GM23338 (cell line): Measurements from ENCODE around the gene DYRK1A. TPM values are rescaled to one million over a fixed set of nuclear protein-coding genes. Genes with fewer than 3 reads are reported as not detected.

Source experiments
- ATAC-seq: fragments of 200-7000 bp; cut with Tn5 transposase; 3 replicates; pipeline ENCODE4 v1.9.1; 2020
- DNase-seq: peaks from one replicate; pipeline ENCODE4 v3.0.0-alpha.2; 2015; ENCODE audit warnings: low spot score
- H2AFZ ChIP-seq: fragments of 200-600 bp; sonication (generic); 2 replicates; pipeline ENCODE4 v1.8.0; 2016; ENCODE audit warnings: antibody characterized with exemption, mild to moderate bottlenecking, moderate library complexity
- H3F3A ChIP-seq: fragments of 200-600 bp; sonication (generic); replicated peaks from 2 replicates; pipeline ENCODE4 v1.8.0; 2017; ENCODE audit warnings: antibody characterized with exemption, mixed run types, low read depth
- H3K27ac ChIP-seq: fragments of 200-600 bp; sonication (generic); 2 replicates; pipeline ENCODE4 v1.6.1; 2016; ENCODE audit warnings: low read depth
- H3K27me3 ChIP-seq: fragments of 200-600 bp; sonication (generic); 2 replicates; pipeline ENCODE4 v1.8.0; 2016; ENCODE audit warnings: mild to moderate bottlenecking, mixed run types, moderate library complexity; ENCODE audit not compliant: insufficient read depth
- H3K36me3 ChIP-seq: fragments of 200-600 bp; sonication (generic); 2 replicates; pipeline ENCODE4 v1.8.0; 2016; ENCODE audit warnings: mild to moderate bottlenecking; ENCODE audit not compliant: insufficient read depth
- H3K4me1 ChIP-seq: fragments of 200-600 bp; sonication (generic); 2 replicates; pipeline ENCODE4 v1.8.0; 2016; ENCODE audit warnings: mild to moderate bottlenecking, moderate library complexity; ENCODE audit not compliant: insufficient read depth
- H3K4me2 ChIP-seq: fragments of 200-600 bp; sonication (generic); 2 replicates; pipeline ENCODE4 v1.7.1; 2017; ENCODE audit warnings: mixed run types
- H3K4me3 ChIP-seq: fragments of 200-600 bp; sonication (generic); 2 replicates; pipeline ENCODE4 v1.6.1; 2016; ENCODE audit warnings: mixed run types
- H3K79me2 ChIP-seq: fragments of 200-600 bp; sonication (generic); replicated peaks from 2 replicates; pipeline ENCODE4 v1.8.0; 2017; ENCODE audit warnings: mild to moderate bottlenecking; ENCODE audit not compliant: insufficient read depth
- H3K9me2 ChIP-seq: fragments of 200-600 bp; sonication (generic); 2 replicates; pipeline ENCODE4 v1.8.0; 2017; ENCODE audit not compliant: insufficient read depth
- H4K20me1 ChIP-seq: fragments of 200-600 bp; sonication (generic); replicated peaks from 2 replicates; pipeline ENCODE4 v1.8.0; 2017; ENCODE audit warnings: mild to moderate bottlenecking; ENCODE audit not compliant: insufficient read depth
- H3K27ac Mint-ChIP-seq: 2 replicates; pipeline ENCODE4 v1.8.0; 2020; ENCODE audit warnings: inconsistent platforms, mild to moderate bottlenecking, moderate library complexity, mixed read lengths
- H3K27me3 Mint-ChIP-seq: 3 replicates; pipeline ENCODE4 v1.8.0; 2022; ENCODE audit warnings: low read depth, mild to moderate bottlenecking, moderate library complexity, mixed read lengths, inconsistent platforms; ENCODE audit not compliant: insufficient read depth, poor library complexity
- H3K36me3 Mint-ChIP-seq: 3 replicates; pipeline ENCODE4 v1.8.0; 2021; ENCODE audit warnings: low read depth, mild to moderate bottlenecking, inconsistent platforms, moderate library complexity, mixed read lengths
- H3K4me1 Mint-ChIP-seq: 3 replicates; pipeline ENCODE4 v1.8.0; 2020; ENCODE audit warnings: mild to moderate bottlenecking, inconsistent platforms, mixed read lengths
- H3K4me3 Mint-ChIP-seq: 3 replicates; pipeline ENCODE4 v1.8.0; 2021; ENCODE audit warnings: moderate library complexity, mild to moderate bottlenecking, inconsistent platforms, mixed read lengths
- H3K9me3 Mint-ChIP-seq: 3 replicates; pipeline ENCODE4 v1.8.0; 2020; ENCODE audit warnings: moderate library complexity, mild to moderate bottlenecking, inconsistent platforms, mixed read lengths
- EZH2 ChIP-seq: fragments of 200-600 bp; sonication (generic); IDR thresholded peaks from one replicate; pipeline ENCODE4 v1.8.0; 2017; ENCODE audit warnings: antibody characterized with exemption, mild to moderate bottlenecking, low read depth; ENCODE audit not compliant: unreplicated experiment
- EZH2phosphoT487 ChIP-seq: fragments of 200-600 bp; sonication (generic); IDR thresholded peaks from one replicate; pipeline ENCODE4 v1.8.1; 2018; ENCODE audit warnings: antibody characterized with exemption; ENCODE audit not compliant: unreplicated experiment
- JUNB ChIP-seq: IDR thresholded peaks from one replicate; pipeline ENCODE4 v1.6.1; 2016; ENCODE audit warnings: antibody characterized with exemption; ENCODE audit not compliant: unreplicated experiment
- NANOG ChIP-seq: IDR thresholded peaks from 2 replicates; pipeline ENCODE4 v1.6.1; 2016; ENCODE audit warnings: antibody characterized with exemption, borderline replicate concordance
- POLR2AphosphoS5 ChIP-seq: IDR thresholded peaks from 2 replicates; pipeline ENCODE4 v1.6.1; 2016; ENCODE audit warnings: antibody characterized with exemption, low read depth
- STAT1 ChIP-seq: IDR thresholded peaks from one replicate; pipeline ENCODE4 v1.6.1; 2016; ENCODE audit warnings: antibody characterized with exemption; ENCODE audit not compliant: unreplicated experiment
- ZNF114 ChIP-seq: fragments of 250-450 bp; sonication (Bioruptor Pico); IDR thresholded peaks from 2 replicates; pipeline ENCODE4 v1.5.0; 2020; ENCODE audit warnings: mild to moderate bottlenecking, moderate library complexity
- ZNF331 ChIP-seq: fragments of 250-450 bp; sonication (Bioruptor Pico); IDR thresholded peaks from 2 replicates; pipeline ENCODE4 v1.5.0; 2020; ENCODE audit warnings: low read depth, mild to moderate bottlenecking, moderate library complexity
- ZNF462 ChIP-seq: fragments of 250-450 bp; sonication (Bioruptor Pico); IDR thresholded peaks from 2 replicates; pipeline ENCODE4 v1.5.0; 2020; ENCODE audit warnings: mild to moderate bottlenecking, moderate library complexity
- polyA plus RNA-seq: library from polyadenylated mRNA; unstranded; fragments of >200 nt; fragmentation: Nextera tagmentation; extraction: Ambion mirVana; gene quantifications from 2 replicates; pipeline ENCODE4 v1.2.1, GENCODE V29; 2016
- total RNA-seq: library from RNA; depleted of rRNA; stranded (reverse); fragments of >200 nt; shearing (Covaris generic); gene quantifications from 2 replicates; pipeline ENCODE4 v1.2.3, GENCODE V29; 2014

DYRK1A gene
- total and polyA plus RNA-seq, 2 experiments from 2014 or later = 10.3 to 84.7 TPM

GRCh38 chr21:37550618-37551330, 184.2 kb downstream of the DYRK1A start (continued):
- TF ChIP-seq ZNF462 (CRISPR knock-in tag) (no peak), EZH2 (no peak), ZNF114 (no peak), ZNF331 (CRISPR knock-in tag) (no peak), JUNB (no peak), EZH2phosphoT487 (no peak), POLR2AphosphoS5 (no peak), STAT1 (no peak), NANOG (no peak)

- no peaks in the 10 kb centered on the region for H3K36me3 ChIP-seq
- H3K79me2 ChIP-seq = no peaks in the 10 kb centered on the region
- no peak overlapping the region for H3K4me3 ChIP-seq
- peaks cover 3% of the 10 kb centered on the region; the same call in 1 of the 3 replicates for H3K9me3 Mint-ChIP-seq
- H3K27ac ChIP-seq = no peak overlapping the region
- H3K27me3 Mint-ChIP-seq = peaks cover 8% of the 10 kb centered on the region
- DNase-seq (no peak), ATAC-seq (peak; percentile 38; the same call in 1 of the 3 replicates)
- H3K4me1 Mint-ChIP-seq = peaks cover 15% of the 10 kb centered on the region
- no peak overlapping the region for H3K4me2 ChIP-seq
- H3K4me1 ChIP-seq = no peaks in the 10 kb centered on the region
- no peak overlapping the region for H3K4me3 Mint-ChIP-seq
- H2AFZ ChIP-seq = peak overlapping the region; percentile 84
- H3K36me3 Mint-ChIP-seq = no peaks in the 10 kb centered on the region; the same call in 2 of the 3 replicates
- H3K27me3 ChIP-seq = no peaks in the 10 kb centered on the region
- H3K9me2 ChIP-seq = 0 out of 2 replicates have a peak, but pooled peaks cover 3% of the 10 kb centered on the region
- no peaks in the 10 kb centered on the region for H3F3A ChIP-seq
- no peaks in the 10 kb centered on the region for H4K20me1 ChIP-seq
- no peak overlapping the region for H3K27ac Mint-ChIP-seq
- TF ChIP-seq JUNB = no peak
- TF ChIP-seq EZH2 = no peak
These were observed 184.9 kb downstream of the DYRK1A start for GRCh38 chr21:37551331-37551992.
